ENCODE measurements around the gene HMGN4.

The HMGN4 gene

DNA sequence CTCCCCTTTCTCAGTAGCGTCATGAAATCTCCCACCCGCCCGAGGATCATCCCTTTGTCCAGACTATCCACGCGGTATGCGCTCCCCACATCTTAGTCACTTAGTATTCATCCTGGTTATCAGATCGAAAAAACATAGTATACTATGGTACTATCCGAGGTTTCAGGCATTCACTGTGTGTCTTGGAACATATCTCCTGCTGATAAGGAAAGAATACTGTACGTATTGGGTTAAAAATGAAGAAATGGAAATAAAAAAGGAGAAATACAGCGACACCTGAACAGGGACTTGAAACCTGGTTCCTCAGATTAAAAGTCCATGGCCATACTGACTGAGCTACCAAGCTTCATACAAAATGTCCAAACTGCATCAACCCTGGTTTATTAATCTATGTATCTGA, 14.0 kb downstream of the HMGN4 start:
- DNase-seq (ENCODE audit: low spot score) = no peak

DNA sequence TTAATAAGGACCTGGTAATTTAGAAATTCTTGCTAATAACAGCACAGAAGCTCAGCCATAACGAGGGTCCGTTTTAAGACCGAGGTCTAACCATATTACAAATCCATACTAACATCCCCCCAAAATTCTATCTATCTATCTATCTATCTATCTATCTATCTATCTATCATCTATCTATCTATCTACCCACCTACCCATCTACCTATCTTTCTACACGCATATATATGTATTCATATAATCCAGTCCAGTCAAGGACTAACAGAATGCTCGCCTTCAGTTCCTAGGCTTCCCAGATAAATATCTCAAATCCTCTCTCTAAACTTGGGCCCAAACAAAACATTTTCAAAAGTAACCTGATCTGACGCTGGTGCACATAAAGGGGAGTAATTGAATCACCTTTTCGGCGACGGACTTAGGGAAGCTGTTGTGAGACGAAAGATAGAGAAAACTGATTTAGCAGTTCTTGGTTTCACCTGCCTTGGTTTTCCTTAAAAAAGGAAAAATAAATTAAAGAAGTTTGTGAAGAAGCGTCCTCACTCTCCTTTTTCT, 14.5 kb downstream of the HMGN4 start:
- no peak for DNase-seq (ENCODE audit: low spot score)

DNA sequence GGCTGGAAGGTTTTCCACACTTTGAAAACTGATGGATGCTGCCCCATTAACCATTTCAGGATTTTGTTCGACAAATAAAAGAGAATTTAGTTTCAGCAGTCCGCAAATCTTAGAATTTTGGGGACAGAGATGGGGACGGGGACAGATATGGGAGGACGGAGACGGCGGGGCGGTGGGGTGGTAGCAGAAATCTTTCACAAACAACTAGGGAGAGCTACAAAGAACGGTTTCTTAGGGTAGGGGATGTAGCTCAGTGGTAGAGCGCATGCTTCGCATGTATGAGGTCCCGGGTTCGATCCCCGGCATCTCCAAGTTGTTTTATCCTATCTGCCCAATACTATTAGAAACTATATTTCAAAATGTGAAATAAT, 15.1 kb downstream of the HMGN4 start:
- peak; percentile 80 for DNase-seq (ENCODE audit: low spot score)

DNA sequence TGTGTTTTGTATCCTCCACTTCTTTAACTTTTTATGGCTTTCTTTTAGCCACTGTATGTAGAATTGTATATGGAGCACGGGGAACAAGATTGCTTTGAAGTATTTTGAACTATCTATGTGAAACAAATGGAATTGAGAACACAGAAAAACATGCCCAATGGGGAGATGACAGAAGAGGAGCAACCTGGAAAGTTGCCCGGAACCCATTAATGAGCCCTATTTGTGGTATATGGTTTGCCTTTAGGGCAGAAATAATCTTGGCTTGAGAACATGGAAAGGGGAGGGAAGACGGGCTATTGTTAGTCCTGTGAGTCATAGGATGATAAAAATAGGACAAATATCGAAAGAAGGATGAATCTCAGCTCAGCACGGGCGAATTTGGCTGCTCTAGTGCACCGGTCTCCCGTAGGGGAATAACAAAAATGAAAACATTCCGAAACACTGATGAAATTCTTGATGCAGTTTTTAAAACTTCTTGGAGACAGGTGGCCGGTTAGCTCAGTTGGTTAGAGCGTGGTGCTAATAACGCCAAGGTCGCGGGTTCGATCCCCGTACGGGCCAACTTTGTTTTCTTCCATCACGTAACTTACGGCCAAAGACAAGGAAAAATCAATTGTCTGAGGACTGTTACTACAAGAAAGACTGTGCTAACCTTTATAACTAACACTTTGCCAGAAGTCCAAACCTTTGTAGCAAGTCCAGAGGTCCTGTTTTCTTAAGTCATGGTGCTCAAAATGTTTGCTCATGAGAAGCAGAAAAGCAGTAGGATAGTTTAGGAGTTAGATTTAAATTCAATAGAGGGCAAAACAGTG, 15.7 kb downstream of the HMGN4 start:
- peak; percentile 79 for DNase-seq (ENCODE audit: low spot score)

DNA sequence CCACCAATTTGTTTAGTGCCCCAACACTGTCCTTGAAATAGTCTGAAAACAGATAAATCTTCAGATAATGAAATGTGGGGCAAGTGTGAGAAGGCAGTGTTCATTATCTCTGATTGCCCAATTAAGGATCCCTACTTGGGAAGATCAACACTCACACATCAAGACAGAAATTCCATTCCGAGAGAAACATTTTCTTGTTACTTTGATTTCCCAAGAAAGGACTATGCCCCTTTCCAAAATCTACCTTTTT, 16.2 kb downstream of the HMGN4 start:
- DNase-seq (ENCODE audit: low spot score) = no peak

DNA sequence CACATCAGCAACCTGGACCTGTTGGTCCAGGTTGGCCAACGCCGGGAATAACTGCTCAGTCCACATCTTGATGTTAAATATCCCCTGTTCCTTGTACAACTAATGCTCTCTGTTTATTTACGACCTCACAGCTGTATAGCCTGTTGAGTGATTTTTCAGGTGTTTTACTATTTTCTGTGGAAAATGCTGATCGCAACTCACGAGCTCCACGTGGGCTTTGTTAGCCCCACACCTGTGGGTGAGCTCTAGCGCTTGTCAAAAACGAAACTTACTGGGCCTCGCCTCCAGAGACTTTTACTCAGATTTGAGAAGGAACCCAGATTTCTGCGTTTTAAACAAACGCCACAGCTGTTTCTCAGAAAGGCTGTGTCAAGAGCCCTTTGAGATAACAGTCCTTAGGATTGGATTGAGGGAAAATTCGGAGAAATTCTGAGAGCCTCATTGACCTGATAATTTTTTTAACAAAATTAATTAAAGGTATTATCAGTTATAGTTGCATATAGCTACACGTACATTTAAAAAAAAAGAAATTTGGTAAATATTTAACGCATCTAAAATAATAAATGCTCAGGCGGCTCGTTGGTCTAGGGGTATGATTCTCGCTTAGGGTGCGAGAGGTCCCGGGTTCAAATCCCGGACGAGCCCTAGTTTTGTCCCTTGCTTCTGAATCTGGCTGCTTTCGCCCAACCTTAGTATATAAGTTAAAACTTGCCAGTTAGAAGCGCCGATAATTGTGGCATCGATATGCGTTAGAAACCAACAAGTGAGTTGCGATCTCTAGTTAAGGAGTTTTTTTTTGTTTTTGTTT, 16.7 kb downstream of the HMGN4 start:
- peak; percentile 57 for DNase-seq (ENCODE audit: low spot score)

DNA sequence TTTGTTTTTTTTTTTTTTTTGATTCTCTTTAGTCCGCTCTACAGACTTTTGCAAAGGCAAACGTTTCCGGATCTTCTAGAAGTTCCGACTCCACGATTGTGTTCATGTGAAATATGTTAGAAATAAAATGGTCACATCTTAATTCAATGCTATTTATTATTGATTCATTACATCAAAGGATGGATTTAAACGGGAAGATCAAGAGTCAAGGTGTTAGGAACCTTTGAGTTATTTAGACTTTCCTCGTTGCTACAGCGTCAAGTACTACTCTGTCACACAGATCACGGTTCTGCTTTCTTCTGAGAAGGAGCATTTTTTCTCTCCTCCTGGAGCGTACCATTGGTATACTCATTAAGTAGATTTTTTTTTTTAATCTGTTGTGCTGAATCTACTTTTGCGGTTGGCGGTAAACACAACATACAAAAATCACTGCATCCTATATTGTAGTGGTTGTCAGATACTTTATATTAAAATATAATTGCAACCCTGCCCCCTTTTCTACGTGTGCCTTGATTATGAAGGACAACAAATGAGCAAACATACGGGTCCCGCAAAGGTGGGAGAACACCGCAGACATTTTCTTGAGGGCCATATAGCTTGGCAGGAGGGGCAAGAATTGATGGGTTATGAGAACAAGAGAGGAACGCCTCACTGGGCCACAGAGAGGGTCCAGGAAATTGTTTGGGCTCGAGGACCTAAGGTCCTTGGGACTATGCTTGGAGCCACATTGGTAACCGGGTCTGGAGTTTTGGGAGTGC, 17.5 kb downstream of the HMGN4 start:
- no peak for DNase-seq (ENCODE audit: low spot score)

DNA sequence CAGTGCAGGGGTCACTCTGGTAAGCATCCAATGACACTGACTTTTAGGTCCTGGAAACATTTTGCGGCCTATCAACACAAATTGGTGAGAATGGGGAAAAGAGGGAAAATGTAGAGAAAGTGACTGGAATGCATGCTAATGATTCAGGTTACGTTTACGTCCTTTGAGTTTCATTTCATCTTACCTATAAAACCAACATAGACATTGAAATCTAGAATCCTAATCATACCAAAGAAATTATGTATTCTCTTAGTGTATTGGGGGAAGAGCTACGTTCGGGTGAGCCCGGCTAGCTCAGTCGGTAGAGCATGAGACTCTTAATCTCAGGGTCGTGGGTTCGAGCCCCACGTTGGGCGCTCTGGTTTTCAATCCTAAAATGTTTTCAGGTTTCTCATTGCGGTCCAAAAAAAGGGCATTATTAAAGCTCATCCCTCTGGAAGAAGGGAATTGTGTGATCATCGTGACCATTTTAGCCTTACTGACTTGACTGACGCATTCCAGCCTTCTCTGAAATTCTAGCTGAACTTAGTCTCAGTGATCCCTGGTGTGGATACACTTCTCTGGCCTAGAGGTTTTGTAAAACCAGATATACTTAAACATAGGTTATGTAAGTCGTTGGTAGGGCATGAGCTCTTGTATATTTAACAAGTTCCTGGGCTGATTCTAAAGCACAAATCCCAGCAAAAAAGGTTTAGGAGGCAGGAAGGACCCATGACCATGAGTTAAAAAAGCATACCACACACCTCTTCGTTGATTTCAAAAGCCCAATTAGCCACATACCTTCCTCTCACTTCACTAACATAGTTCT, 18.3 kb downstream of the HMGN4 start:
- no peak for DNase-seq (ENCODE audit: low spot score)

DNA sequence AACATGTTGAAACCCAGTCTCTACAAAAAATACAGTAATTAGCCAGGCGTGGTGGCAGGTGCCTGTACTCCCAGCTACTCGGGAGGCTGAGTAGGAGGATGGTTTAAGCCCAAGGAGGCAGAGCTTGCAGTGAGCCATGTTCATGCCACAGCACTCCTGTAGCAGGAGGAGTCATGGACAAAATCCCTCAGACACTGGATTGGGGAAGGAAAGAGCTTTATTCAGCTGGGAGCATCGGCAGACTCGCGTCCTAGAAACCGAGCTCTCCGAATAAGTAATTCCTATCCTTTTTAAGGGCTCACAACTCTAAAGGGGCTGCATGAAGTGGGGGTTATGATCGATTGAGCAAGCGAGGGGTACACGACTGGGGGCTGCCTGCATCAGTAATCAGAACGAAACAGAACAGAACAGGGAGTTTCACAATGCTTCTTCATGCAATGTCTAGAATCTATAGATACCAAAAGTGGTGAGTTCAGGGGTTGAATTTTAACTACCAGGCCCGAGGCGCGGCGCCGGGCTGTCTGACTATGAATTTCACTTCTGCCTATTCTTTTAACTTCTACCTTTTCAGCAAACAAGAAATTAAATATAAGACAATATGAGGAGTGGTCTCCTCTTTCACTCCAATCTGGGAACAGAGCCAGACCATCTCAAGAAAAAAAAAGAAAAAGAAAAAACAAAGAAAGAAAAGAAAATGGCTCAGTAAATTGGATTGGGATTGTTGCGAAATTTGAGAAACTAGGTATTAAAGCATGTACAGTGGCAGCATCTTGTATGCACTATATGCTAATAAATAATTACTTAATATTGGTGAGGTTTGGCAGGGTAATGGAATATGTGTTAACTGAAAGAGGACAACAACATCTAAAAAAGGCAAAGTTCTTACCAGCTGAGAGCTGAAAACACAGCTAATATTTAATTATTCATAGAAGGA, 23.6 kb downstream of the HMGN4 start:
- DNase-seq (ENCODE audit: low spot score) = no peak

DNA sequence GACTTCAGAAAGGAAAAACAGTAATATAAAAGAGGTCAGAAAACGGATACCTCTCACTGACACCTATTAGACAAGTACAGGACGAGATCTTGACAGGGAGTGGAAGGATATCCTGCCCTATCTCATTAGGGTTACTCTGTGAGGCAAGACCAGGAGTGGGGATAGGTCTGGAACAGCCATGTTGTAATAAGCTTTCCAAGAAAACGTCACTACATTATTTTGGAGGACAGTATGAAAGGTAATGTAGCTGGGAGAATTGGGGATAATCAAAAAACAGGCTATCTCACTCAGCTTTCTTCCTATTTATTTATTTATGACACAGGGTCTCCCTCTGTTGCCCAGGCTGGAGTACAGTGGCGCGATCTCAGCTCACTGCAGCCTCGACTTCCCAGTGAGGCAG, 25.3 kb downstream of the HMGN4 start:
- no peak for DNase-seq (ENCODE audit: low spot score)

DNA sequence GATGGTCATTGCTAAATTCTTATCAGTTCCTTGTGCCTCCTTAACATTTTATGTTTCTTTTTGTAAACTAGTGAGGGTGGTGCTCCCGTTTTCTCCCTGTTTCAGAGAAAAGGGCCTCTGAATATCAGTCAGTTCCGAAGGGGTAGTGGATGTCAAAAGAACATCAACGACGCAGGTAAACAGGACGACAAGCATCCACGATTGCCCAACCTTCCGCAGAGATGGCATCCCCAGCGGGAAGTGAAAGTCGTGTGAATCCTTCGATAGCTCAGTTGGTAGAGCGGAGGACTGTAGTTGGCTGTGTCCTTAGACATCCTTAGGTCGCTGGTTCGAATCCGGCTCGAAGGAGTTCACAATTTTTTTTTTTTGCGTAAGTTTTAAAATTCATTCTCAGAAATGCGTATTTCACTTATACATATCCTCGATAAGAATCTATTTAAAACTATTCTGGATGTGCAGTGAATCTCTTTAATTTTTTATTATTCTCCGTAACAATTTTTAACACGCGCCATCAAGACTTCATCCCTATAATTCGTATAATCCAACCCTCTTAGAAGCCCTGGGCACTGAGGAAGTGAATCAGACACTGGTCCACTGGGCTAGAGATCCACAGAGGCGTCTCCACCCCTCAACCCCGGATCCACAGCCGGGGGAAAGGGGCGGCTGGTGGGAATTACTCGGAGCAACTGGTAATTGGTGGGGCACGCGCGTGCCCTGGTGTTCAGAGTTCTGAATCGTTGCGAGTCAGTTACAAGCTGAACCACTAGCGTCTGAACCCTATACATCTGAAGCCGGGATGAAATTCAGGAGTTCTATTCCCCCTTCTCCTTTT, 30.7 kb downstream of the HMGN4 start:
- peak; percentile 96 for DNase-seq (ENCODE audit: low spot score)

DNA sequence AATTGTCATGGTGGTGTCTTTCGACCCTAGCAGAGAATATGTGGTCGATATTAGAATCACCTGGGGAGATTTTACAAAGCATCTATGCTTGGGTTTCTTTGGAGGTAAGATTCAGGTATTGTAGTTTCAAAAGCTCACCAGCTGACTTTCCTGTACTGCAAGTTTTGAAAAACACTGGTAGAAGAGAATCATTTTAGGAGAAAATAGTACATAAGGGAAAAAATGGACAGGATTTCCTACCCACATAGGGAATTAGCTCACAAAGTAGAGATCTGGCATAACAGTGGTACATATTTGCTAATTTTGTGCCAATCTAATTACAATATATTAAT, 31.2 kb downstream of the HMGN4 start:
- DNase-seq (ENCODE audit: low spot score) = no peak

DNA sequence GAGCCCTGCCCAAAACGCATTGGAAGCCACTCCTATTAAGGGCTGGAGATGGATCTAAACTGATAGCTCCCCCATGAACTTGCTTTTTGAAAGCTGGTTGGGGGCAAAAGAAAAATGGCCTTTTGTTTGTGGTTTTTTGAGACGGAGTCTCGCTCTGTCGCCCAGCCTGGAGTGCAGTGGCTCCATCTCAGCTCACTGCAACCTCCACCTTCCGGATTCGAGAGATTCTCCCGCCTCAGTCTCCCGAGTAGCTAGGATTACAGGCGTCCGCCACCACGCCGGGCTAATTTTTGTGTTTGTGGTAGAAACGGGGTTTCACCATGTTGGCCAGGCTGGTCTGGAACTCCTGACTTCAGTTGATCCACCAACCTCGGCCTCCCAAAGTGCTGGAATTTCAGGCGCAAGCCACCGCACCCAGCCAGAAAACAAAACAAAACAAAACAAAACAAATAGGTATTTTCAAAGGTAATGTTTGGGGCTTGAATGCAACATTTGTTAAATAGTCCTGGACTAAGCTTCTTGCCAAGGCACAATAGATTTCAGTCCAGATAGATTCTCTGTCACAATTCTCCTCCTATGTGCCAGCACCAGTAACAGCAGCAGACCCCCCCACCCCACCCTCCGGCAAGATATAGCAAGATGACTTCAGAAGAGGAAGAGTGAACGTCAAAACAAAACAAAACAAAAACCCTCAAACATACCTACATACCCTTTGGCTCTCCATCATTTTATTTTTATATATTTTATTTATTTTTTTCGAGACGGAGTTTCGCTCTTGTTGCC, 32.1 kb downstream of the HMGN4 start:
- no peak for DNase-seq (ENCODE audit: low spot score)

DNA sequence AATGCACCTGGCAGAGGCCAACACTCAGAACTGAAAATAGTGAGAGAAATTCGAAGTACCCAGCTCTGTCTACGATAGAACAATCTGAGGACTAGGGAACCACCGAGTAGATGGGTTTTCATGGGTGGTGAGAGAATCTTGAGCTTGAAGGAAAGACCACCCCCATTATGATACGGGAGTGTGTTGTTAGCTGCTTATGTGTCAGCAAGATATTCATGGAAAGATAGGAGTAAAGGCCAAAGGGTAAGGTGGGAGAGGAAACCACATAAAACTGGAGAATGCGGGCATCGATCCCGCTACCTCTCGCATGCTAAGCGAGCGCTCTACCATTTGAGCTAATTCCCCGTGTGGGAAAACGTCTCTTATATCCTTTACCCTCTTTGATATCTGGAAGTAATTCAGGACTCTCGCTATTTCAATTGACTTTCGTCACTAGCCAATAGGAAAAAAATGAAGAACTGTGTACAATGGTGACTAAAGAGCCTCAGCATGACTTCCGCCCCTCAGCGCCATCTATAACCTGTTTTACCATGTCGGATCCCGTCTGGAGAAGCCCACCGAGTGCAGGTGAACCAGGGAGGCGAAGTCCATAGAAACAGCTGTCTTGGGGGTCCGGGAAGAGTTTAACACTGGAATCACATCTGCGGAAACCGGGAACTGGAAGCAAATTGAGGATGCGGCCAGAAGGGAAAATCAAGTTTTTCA, 33.6 kb downstream of the HMGN4 start:
- peak; percentile 46 for DNase-seq (ENCODE audit: low spot score)

DNA sequence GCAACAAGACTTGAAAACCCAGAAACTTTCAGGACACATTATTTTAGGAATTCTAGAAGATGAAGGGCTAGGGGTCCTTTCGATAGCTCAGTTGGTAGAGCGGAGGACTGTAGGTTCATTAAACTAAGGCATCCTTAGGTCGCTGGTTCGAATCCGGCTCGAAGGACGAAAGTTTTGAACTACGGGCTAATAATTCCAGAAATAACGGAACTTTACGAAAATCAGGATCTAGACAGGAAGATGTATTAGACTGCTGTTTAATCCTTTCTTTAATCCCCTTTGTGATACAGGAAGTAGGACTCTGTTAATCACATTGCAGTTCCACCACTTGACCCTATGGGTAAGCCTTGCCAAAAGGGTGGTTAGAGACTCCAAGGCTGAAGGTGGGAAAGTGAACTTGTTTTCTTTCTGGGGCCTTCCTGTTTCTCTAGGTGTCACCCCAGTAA, 37.4 kb downstream of the HMGN4 start:
- no peak for DNase-seq (ENCODE audit: low spot score)

DNA sequence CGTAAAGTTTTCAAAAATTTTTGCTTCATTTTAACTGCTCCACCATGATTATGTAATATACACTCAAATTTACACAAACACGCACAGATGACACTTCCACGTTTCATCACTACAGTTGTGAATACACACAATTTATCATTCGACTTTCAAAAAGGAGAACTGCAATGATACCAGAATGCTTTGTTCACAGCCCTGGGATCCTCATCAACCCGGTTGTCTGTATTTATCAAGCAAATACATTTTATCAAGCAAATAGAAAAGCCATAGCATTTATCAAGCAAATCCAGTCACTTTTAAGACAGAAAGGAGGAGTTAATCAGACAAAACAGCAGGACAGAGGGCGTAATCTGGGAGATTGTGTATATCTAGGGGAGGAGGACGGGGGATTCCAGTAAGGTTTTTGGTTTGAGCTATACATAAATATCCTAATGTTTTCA, 38.3 kb downstream of the HMGN4 start:
- no peak for DNase-seq (ENCODE audit: low spot score)

DNA sequence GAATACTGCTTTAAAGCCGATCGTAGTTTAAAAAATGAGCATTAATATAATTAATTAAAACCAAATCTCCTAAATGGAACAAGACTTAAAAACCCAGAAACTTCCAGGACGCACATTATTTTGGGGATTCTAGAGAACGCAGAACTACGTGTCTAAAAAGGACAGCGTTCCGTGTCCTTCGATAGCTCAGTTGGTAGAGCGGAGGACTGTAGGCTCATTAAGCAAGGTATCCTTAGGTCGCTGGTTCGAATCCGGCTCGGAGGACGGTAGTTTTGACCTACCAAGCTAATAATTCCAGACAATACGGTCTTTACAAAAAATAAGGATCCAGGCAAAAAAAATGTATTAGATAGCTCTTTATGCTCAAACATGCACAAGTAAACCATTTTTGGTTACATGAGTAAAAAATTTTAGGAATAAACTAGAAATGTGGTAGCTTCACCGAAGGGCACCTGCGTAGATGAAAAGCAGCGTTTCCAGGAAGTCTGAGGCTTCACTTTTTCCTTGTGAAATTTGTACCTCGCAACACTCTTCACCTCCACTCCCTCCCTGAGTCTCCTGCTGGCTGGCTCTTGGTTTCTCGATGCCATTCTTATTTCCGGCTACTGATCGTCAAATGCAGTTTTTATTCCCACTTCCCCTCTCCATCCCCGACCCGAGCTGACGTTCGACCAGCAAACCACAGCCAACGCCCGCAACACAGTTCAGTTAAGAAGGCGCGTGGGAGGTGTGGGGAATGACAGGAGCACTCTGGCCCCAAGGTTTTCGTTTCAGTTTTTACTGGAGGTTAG, 39.0 kb downstream of the HMGN4 start:
- peak; percentile 53 for DNase-seq (ENCODE audit: low spot score)

DNA sequence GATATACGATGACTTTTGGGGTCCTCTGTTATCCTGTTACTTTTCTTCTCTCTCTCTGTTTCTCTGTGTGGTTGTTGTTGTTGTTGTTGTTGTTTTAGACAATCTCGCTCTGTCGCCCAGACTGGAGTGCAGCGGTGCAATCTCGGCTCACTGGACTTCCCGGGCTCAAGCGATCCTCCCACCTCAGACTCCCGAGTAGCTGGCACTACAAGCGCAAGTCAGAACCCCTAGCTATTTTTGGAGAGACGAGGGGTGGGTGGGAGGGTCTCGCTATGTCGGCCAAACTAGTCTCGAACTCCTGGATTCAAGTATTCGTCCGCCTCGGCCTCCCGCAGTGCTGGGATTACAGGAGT, 39.5 kb downstream of the HMGN4 start:
- DNase-seq (ENCODE audit: low spot score) = no peak

All from CD4-positive, alpha-beta T cell treated with Interleukin-6 at 100 ng/mL for 8 hours (primary cell).